Measurements from ENCODE around the gene RAB20. TPM values are rescaled to one million over a fixed set of nuclear protein-coding genes. Genes with fewer than 3 reads are reported as not detected.
A peak's percentile ranks its signal among the peaks of the same experiment; 100 is the strongest.

RAB20 gene
- total and polyA plus RNA-seq, 4 donors, result 9.8 to 36.9 (median 25.2) TPM

DNA sequence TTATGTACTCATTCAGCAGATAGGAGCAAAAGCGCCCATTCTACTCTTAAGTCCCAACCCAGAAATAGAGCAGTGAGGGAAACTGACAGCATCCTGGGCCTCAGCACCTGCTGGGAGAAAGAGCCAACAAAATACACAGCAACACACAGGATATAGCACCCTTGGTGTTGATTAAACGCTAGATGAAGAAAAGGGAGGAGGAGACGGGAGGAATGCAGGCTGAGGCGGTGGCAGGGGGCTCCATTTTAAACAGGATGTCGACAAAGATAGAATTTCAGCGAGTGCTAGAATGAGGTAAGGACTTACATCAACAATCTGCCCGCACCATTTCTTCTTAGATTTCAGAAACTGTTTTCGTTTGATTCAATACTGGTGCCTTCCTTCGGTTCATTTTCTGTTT, 4.6 kb upstream of the RAB20 start:
- no peak for DNase-seq (ENCODE audit: low spot score)
- TF ChIP-seq HNF4A (conservative IDR thresholded peaks at IDR 0.05) (no peak), CTCF (IDR thresholded peaks at IDR 0.05; ENCODE audit: low read depth, low read length, missing input control) (no peak), FOXA1 (IDR thresholded peaks at IDR 0.05) (no peak)
- TF ChIP-seq, protein P1, sequence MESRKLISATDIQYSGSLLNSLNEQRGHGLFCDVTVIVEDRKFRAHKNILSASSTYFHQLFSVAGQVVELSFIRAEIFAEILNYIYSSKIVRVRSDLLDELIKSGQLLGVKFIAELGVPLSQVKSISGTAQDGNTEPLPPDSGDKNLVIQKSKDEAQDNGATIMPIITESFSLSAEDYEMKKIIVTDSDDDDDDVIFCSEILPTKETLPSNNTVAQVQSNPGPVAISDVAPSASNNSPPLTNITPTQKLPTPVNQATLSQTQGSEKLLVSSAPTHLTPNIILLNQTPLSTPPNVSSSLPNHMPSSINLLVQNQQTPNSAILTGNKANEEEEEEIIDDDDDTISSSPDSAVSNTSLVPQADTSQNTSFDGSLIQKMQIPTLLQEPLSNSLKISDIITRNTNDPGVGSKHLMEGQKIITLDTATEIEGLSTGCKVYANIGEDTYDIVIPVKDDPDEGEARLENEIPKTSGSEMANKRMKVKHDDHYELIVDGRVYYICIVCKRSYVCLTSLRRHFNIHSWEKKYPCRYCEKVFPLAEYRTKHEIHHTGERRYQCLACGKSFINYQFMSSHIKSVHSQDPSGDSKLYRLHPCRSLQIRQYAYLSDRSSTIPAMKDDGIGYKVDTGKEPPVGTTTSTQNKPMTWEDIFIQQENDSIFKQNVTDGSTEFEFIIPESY (IDR thresholded peaks at IDR 0.05), result no peak

GRCh38 chr13:110565296-110565695, 3.8 kb upstream of the RAB20 start:
- Histone ChIP-seq H3K36me3 (ENCODE audit: control insufficient read depth in 4 of 4, insufficient read depth in 3 of 4, low read depth in 1 of 4, low read length in 3 of 4) (no peaks in the 10 kb centered on the region), H3K4me1 (ENCODE audit: control insufficient read depth in 4 of 4, insufficient read depth in 4 of 4, low read length in 3 of 4) (peaks cover 4 to 18% (median 11%) of the 10 kb centered on the region in 4 donors), H3K4me3 (ENCODE audit: low read depth in 1 of 3, low read length in 3 of 3) (no peak overlapping the region), H3K9ac (ENCODE audit: low read depth in 1 of 2, low read length in 2 of 2) (no peak overlapping the region), H3K9me3 (ENCODE audit: control insufficient read depth in 4 of 4, low read length in 3 of 4) (no peaks in the 10 kb centered on the region), H3K27ac (ENCODE audit: low read depth in 1 of 2, low read length in 2 of 2) (no peak overlapping the region), H3K27me3 (ENCODE audit: control insufficient read depth in 4 of 4, insufficient read depth in 4 of 4, low read length in 3 of 4) (no peaks in the 10 kb centered on the region)
- WGBS, result 71% methylated on average over 2 of the region's 2 CpGs
- TF ChIP-seq HNF4A (conservative IDR thresholded peaks at IDR 0.05), result no peak
- no peak for DNase-seq (ENCODE audit: low spot score)

More for the DNA sequence above, 4.6 kb upstream of the RAB20 start:
- no peak overlapping the region for H3K27ac ChIP-seq (ENCODE audit: low read depth in 1 of 2, low read length in 2 of 2)
- H3K36me3 ChIP-seq (ENCODE audit: control insufficient read depth in 4 of 4, insufficient read depth in 3 of 4, low read depth in 1 of 4, low read length in 3 of 4), result no peaks in the 10 kb centered on the region
- no peaks in the 10 kb centered on the region for H3K9me3 ChIP-seq (ENCODE audit: control insufficient read depth in 4 of 4, low read length in 3 of 4)
- H3K9ac ChIP-seq (ENCODE audit: low read depth in 1 of 2, low read length in 2 of 2), result no peak overlapping the region
- no peaks in the 10 kb centered on the region for H3K27me3 ChIP-seq (ENCODE audit: control insufficient read depth in 4 of 4, insufficient read depth in 4 of 4, low read length in 3 of 4)
- WGBS, result 92% methylated on average over 9 of the region's 9 CpGs
- no peak overlapping the region for H3K4me3 ChIP-seq (ENCODE audit: low read depth in 1 of 3, low read length in 3 of 3)
- H3K4me1 ChIP-seq (ENCODE audit: control insufficient read depth in 4 of 4, insufficient read depth in 4 of 4, low read length in 3 of 4), result peaks cover 4 to 18% (median 11%) of the 10 kb centered on the region in 4 donors

DNA sequence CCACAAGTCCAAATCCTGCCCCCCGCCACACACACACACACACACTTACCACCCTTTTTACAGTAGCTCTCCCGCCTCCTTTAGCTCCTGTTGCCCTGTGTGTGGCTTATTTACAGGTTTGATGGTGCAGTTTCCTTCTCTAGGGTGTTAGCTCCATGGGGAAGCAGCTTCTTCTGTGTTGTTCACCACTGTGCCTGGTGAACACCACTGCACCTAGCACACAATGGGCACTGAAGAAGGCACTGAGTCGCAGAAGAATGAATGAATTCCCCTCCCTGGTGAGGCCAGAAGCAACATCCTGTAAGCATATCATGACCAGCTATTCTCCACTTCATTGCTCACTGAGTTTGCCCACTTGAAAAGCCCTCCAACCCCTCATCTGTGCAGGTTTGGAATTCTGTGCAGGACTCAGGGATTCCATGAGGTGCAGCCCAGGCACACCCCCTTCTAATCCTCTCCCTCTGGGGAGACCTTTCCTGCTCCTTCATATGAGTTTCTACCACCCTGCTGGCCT, 3.0 kb upstream of the RAB20 start:
- peaks cover 5 to 25% (median 17%) of the 10 kb centered on the region in 4 donors for H3K4me1 ChIP-seq (ENCODE audit: control insufficient read depth in 4 of 4, insufficient read depth in 4 of 4, low read length in 3 of 4)
- no peaks in the 10 kb centered on the region for H3K36me3 ChIP-seq (ENCODE audit: control insufficient read depth in 4 of 4, insufficient read depth in 3 of 4, low read depth in 1 of 4, low read length in 3 of 4)
- H3K4me3 ChIP-seq (ENCODE audit: low read depth in 1 of 3, low read length in 3 of 3), result no peak overlapping the region
- DNase-seq (ENCODE audit: low spot score), result no peak
- TF ChIP-seq EGR1 (IDR thresholded peaks at IDR 0.05; ENCODE audit: low read depth in 2 of 2) (no peak), HNF4A (conservative IDR thresholded peaks at IDR 0.05) (no peak)
- no peaks in the 10 kb centered on the region for H3K27me3 ChIP-seq (ENCODE audit: control insufficient read depth in 4 of 4, insufficient read depth in 4 of 4, low read length in 3 of 4)
- 94% methylated on average over 3 of the region's 3 CpGs for WGBS
- H3K9ac ChIP-seq (ENCODE audit: low read depth in 1 of 2, low read length in 2 of 2), result no peak overlapping the region
- no peaks in the 10 kb centered on the region for H3K9me3 ChIP-seq (ENCODE audit: control insufficient read depth in 4 of 4, low read length in 3 of 4)
- H3K27ac ChIP-seq (ENCODE audit: low read depth in 1 of 2, low read length in 2 of 2), result no peak overlapping the region

- Histone ChIP-seq H3K27me3 (ENCODE audit: control insufficient read depth in 4 of 4, insufficient read depth in 4 of 4, low read length in 3 of 4) (no peaks in the 10 kb centered on the region), H3K9me3 (ENCODE audit: control insufficient read depth in 4 of 4, low read length in 3 of 4) (no peaks in the 10 kb centered on the region), H3K4me1 (ENCODE audit: control insufficient read depth in 4 of 4, insufficient read depth in 4 of 4, low read length in 3 of 4) (peaks cover 7 to 33% (median 21%) of the 10 kb centered on the region in 4 donors), H3K9ac (ENCODE audit: low read depth in 1 of 2, low read length in 2 of 2) (peak overlapping the region in 1 of 2 donors; percentile 95), H3K27ac (ENCODE audit: low read depth in 1 of 2, low read length in 2 of 2) (peak overlapping the region in 1 of 2 donors; percentile 19), H3K36me3 (ENCODE audit: control insufficient read depth in 4 of 4, insufficient read depth in 3 of 4, low read depth in 1 of 4, low read length in 3 of 4) (no peaks in the 10 kb centered on the region), H3K4me3 (ENCODE audit: low read depth in 1 of 3, low read length in 3 of 3) (peak overlapping the region; percentile 61 to 93 (median 81))
- no peak for DNase-seq (ENCODE audit: low spot score)
- 41% methylated on average over 9 of the region's 9 CpGs for WGBS
- TF ChIP-seq, protein P2, sequence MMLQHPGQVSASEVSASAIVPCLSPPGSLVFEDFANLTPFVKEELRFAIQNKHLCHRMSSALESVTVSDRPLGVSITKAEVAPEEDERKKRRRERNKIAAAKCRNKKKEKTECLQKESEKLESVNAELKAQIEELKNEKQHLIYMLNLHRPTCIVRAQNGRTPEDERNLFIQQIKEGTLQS (IDR thresholded peaks at IDR 0.05), result peak; percentile 7
- no peak for TF ChIP-seq CTCF (IDR thresholded peaks at IDR 0.05; ENCODE audit: low read depth, low read length, missing input control)
- no peak for TF ChIP-seq HNF4G (IDR thresholded peaks at IDR 0.05)
- TF ChIP-seq RAD21 (IDR thresholded peaks at IDR 0.05), result no peak
- no peak for TF ChIP-seq GABPA (IDR thresholded peaks at IDR 0.05 in 1 of 2, conservative IDR thresholded peaks at IDR 0.05 in 1 of 2)
- TF ChIP-seq, protein P1 (IDR thresholded peaks at IDR 0.05), result no peak
- TF ChIP-seq MAX (IDR thresholded peaks at IDR 0.05), result no peak
- TF ChIP-seq TAF1 (conservative IDR thresholded peaks at IDR 0.05), result no peak
These were observed 1.9 kb upstream of the RAB20 start for GRCh38 chr13:110563463-110563774.

Data from liver (tissue), 9 donors.